ENCODE measurements around the gene LIG3. TPM values are rescaled to one million over a fixed set of nuclear protein-coding genes. Genes with fewer than 3 reads are reported as not detected.

LIG3 gene
- total and polyA plus RNA-seq, 2 of the 4 experiments (the other 2 are of a cell fraction) = 36.4 to 41.9 TPM

GRCh38 chr17:35001549-35001948 is 21.2 kb downstream of the LIG3 start:
- ATAC-seq (ENCODE audit: low read depth) (no peak), DNase-seq (peak; percentile 6)
- Histone ChIP-seq H3K18ac (ENCODE audit: low read depth, low read length) (no peak overlapping the region), H3K14ac (replicated peaks; ENCODE audit: low read depth, low read length) (no peak overlapping the region), H4K20me1 (ENCODE audit: insufficient read depth, low read length) (no peaks in the 10 kb centered on the region), H3K79me1 (ENCODE audit: low read depth in 1 of 2, low read length in 2 of 2) (peaks cover 0 to 15% of the 10 kb centered on the region in 2 experiments; a peak in 1 of 4 replicates), H3K27me3 (ENCODE audit: control insufficient read depth, insufficient read depth, low read length) (no peaks in the 10 kb centered on the region), H3K4me1 (ENCODE audit: control insufficient read depth, insufficient read depth, low read length) (peaks cover 22% of the 10 kb centered on the region), H3K4me3 (ENCODE audit: insufficient read depth, low read depth, low read length) (no peak overlapping the region), H2BK5ac (ENCODE audit: low read depth, low read length, poor library complexity, severe bottlenecking) (no peak overlapping the region), H3K56ac (ENCODE audit: extremely low read depth, insufficient read depth, low read length) (no peak overlapping the region), H2AK5ac (ENCODE audit: low read depth, low read length) (no peak overlapping the region), H4K8ac (ENCODE audit: low read depth in 2 of 2, low read length in 2 of 2) (no peak overlapping the region), H4K5ac (ENCODE audit: low read depth, low read length) (no peak overlapping the region), H3K27ac (ENCODE audit: insufficient read depth, low read length) (no peak overlapping the region), H3K9me1 (ENCODE audit: insufficient read depth, low read length) (peaks cover 11% of the 10 kb centered on the region), H3K9ac (ENCODE audit: low read depth, low read length) (no peak overlapping the region), H2BK20ac (ENCODE audit: low read depth, low read length) (no peak overlapping the region), H3K23ac (ENCODE audit: low read depth, low read length) (no peak overlapping the region), H2AFZ (replicated peaks; ENCODE audit: low read length, poor library complexity) (no peak overlapping the region), H3K9me3 (ENCODE audit: control insufficient read depth, insufficient read depth, low read length) (no peaks in the 10 kb centered on the region), H2BK120ac (ENCODE audit: low read depth, low read length) (no peak overlapping the region), H2BK15ac (ENCODE audit: low read depth, low read length) (no peak overlapping the region), H3K36me3 (ENCODE audit: control insufficient read depth, insufficient read depth, low read length) (peaks cover 43% of the 10 kb centered on the region), H3K4ac (ENCODE audit: low read depth, low read length) (no peak overlapping the region), H2AK9ac (replicated peaks; ENCODE audit: low read depth, low read length, poor library complexity) (no peak overlapping the region), H4K91ac (ENCODE audit: insufficient read depth, low read depth, low read length) (no peak overlapping the region), H3K4me2 (ENCODE audit: low read depth, low read length) (no peak overlapping the region)
- dilution Hi-C loops (cut with HindIII; ENCODE audit: low sequenced_read_pairs, unreplicated experiment) (no loop called here), in situ Hi-C loops (cut with MboI; ENCODE audit: low sequenced_read_pairs) (no loop called here), intact Hi-C loops (cut with micrococcal nuclease) (no loop called here)
- CTCF ChIA-PET = no interaction called here
- POLR2A ChIA-PET (ENCODE audit: unreplicated experiment) = no interaction called here
- no CpG with 5 or more reads among the region's 2 CpGs for WGBS, 2 experiments (ENCODE audit: extremely low coverage in 2 of 2, insufficient read length in 1 of 2)
- BruUV-seq (replicated peaks) = no TSS peak
- no peak for TF ChIP-seq CHD1 (IDR thresholded peaks at IDR 0.05; ENCODE audit: low read depth, low read length)
- no peak for TF ChIP-seq MXI1 (IDR thresholded peaks at IDR 0.05; ENCODE audit: borderline replicate concordance, low read depth, low read length)
- no peak for TF ChIP-seq ELK1 (IDR thresholded peaks at IDR 0.05; ENCODE audit: borderline replicate concordance, low read depth, low read length)
- TF ChIP-seq NFE2L2 (IDR thresholded peaks at IDR 0.05; ENCODE audit: low read depth, low read length) = no peak
- TF ChIP-seq SMC3 (IDR thresholded peaks at IDR 0.05; ENCODE audit: low read depth, low read length) = no peak
- no peak for TF ChIP-seq FOS (IDR thresholded peaks at IDR 0.05; ENCODE audit: low read depth, low read length)
- no peak for TF ChIP-seq POLR2A (IDR thresholded peaks at IDR 0.05; ENCODE audit: low read depth, low read length)
- TF ChIP-seq RFX5 (IDR thresholded peaks at IDR 0.05; ENCODE audit: low read depth, low read length) = no peak
- TF ChIP-seq RAD21 (IDR thresholded peaks at IDR 0.05; ENCODE audit: low read length) = no peak
- no peak for TF ChIP-seq CEBPB (IDR thresholded peaks at IDR 0.05; ENCODE audit: low read depth, low read length)
- no peak for TF ChIP-seq RCOR1 (IDR thresholded peaks at IDR 0.05; ENCODE audit: insufficient replicate concordance, low read length)
- TF ChIP-seq USF2 (IDR thresholded peaks at IDR 0.05; ENCODE audit: low read depth, low read length) = no peak
- no peak for TF ChIP-seq BHLHE40 (IDR thresholded peaks at IDR 0.05; ENCODE audit: low read depth, low read length)
- TF ChIP-seq MAZ (IDR thresholded peaks at IDR 0.05; ENCODE audit: borderline replicate concordance, low read depth, low read length) = no peak
- no peak for TF ChIP-seq MAFK (IDR thresholded peaks at IDR 0.05; ENCODE audit: low read depth, low read length)
